ENCODE data around the gene BTN1A1.
"Not testable (repeated sequence)": the region's sequence is repeated elsewhere in the genome, so short reads cannot be mapped to it uniquely, and the experiment has no call there.

Gene BTN1A1

GRCh38 chr6:26475823-26476729 is 24.0 kb upstream of the BTN1A1 start:
- no peak for DNase-seq

- no peak for DNase-seq
These were observed 23.2 kb upstream of the BTN1A1 start for GRCh38 chr6:26476896-26477295.

- DNase-seq = no peak
These were observed 22.7 kb upstream of the BTN1A1 start for GRCh38 chr6:26477426-26477825.

- DNase-seq = no peak
These were observed 21.8 kb upstream of the BTN1A1 start for GRCh38 chr6:26478100-26478984.

GRCh38 chr6:26478985-26479278 is 21.2 kb upstream of the BTN1A1 start:
- no peak for DNase-seq

- no peak for DNase-seq
These were observed 17.8 kb upstream of the BTN1A1 start for GRCh38 chr6:26482338-26482737.

- no peak for DNase-seq
These were observed 16.4 kb upstream of the BTN1A1 start for GRCh38 chr6:26483727-26484126.

- DNase-seq = no peak
These were observed 15.9 kb upstream of the BTN1A1 start for GRCh38 chr6:26484161-26484560.

- no peak for DNase-seq
These were observed 14.9 kb upstream of the BTN1A1 start for GRCh38 chr6:26485112-26485780.

- no peak for DNase-seq
These were observed 13.7 kb upstream of the BTN1A1 start for GRCh38 chr6:26486358-26486757.

GRCh38 chr6:26487466-26487865 is 12.6 kb upstream of the BTN1A1 start:
- no peak for DNase-seq

GRCh38 chr6:26489996-26490964 is 9.8 kb upstream of the BTN1A1 start:
- DNase-seq = no peak

GRCh38 chr6:26491604-26492003 is 8.5 kb upstream of the BTN1A1 start:
- no peak for DNase-seq

- no peak for DNase-seq
These were observed 6.8 kb upstream of the BTN1A1 start for GRCh38 chr6:26493258-26493657.

- DNase-seq = no peak
These were observed 6.0 kb upstream of the BTN1A1 start for GRCh38 chr6:26494117-26494516.

- no peak for DNase-seq
These were observed 4.8 kb upstream of the BTN1A1 start for GRCh38 chr6:26495281-26495680.

- DNase-seq = no peak
These were observed 2.5 kb upstream of the BTN1A1 start for GRCh38 chr6:26497610-26498009.

- DNase-seq = peak; percentile 14
These were observed 1.4 kb downstream of the BTN1A1 start for GRCh38 chr6:26501482-26501986.

- no peak for DNase-seq
These were observed 2.1 kb downstream of the BTN1A1 start for GRCh38 chr6:26502165-26502564.

- no peak for DNase-seq
These were observed 2.5 kb downstream of the BTN1A1 start for GRCh38 chr6:26502626-26503025.

GRCh38 chr6:26507658-26508057 is 7.6 kb downstream of the BTN1A1 start:
- DNase-seq = no peak

- not testable (repeated sequence) for DNase-seq
These were observed 10.9 kb downstream of the BTN1A1 start for GRCh38 chr6:26511033-26511432.

Measured in DMS79 treated with DMSO at 0.1 percent for 48 hours (cell line).